Transverse colon (tissue), 3 donors: Measurements from ENCODE around the gene MEDAG.

Experiments used
- CTCF ChIP-seq, 5 experiments: fragments of 200-600 bp in 3 of 5; fragments of 450-650 bp in 2 of 5; sonication (generic) in 3 of 5; IDR thresholded peaks; 1 replicate in 2 of 5; 2 replicates in 3 of 5; pipeline ENCODE4 v1.5.1; 2016 to 2017; ENCODE audit warnings: antibody characterized with exemption in 5 of 5, inconsistent platforms in 3 of 5, mild to moderate bottlenecking in 2 of 5, moderate library complexity in 1 of 5
- POLR2A ChIP-seq: fragments of 450-650 bp; IDR thresholded peaks from one replicate; pipeline ENCODE4 v1.6.1; 2016; ENCODE audit warnings: antibody characterized with exemption, mild to moderate bottlenecking, moderate library complexity

GRCh38 chr13:30870916-30871587, 35.0 kb upstream of the MEDAG start:
- TF ChIP-seq CTCF (IDR thresholded peaks at IDR 0.05): no peak
- TF ChIP-seq POLR2A: no peak
